ENCODE data around the gene SEMA3B.

GRCh38 chr3:50232303-50232702, 36.6 kb upstream of the SEMA3B start:
- no peak for TF ChIP-seq PBX3 (CRISPR knock-in tag; IDR thresholded peaks at IDR 0.05)
- TF ChIP-seq ZNF654 (tag by site-specific recombination; IDR thresholded peaks at IDR 0.05; ENCODE audit: low read depth): no peak
- TF ChIP-seq, protein P1, sequence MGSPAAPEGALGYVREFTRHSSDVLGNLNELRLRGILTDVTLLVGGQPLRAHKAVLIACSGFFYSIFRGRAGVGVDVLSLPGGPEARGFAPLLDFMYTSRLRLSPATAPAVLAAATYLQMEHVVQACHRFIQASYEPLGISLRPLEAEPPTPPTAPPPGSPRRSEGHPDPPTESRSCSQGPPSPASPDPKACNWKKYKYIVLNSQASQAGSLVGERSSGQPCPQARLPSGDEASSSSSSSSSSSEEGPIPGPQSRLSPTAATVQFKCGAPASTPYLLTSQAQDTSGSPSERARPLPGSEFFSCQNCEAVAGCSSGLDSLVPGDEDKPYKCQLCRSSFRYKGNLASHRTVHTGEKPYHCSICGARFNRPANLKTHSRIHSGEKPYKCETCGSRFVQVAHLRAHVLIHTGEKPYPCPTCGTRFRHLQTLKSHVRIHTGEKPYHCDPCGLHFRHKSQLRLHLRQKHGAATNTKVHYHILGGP (tag by site-specific recombination; IDR thresholded peaks at IDR 0.05): no peak
- TF ChIP-seq, protein P2, sequence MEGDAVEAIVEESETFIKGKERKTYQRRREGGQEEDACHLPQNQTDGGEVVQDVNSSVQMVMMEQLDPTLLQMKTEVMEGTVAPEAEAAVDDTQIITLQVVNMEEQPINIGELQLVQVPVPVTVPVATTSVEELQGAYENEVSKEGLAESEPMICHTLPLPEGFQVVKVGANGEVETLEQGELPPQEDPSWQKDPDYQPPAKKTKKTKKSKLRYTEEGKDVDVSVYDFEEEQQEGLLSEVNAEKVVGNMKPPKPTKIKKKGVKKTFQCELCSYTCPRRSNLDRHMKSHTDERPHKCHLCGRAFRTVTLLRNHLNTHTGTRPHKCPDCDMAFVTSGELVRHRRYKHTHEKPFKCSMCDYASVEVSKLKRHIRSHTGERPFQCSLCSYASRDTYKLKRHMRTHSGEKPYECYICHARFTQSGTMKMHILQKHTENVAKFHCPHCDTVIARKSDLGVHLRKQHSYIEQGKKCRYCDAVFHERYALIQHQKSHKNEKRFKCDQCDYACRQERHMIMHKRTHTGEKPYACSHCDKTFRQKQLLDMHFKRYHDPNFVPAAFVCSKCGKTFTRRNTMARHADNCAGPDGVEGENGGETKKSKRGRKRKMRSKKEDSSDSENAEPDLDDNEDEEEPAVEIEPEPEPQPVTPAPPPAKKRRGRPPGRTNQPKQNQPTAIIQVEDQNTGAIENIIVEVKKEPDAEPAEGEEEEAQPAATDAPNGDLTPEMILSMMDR (tag by site-specific recombination; IDR thresholded peaks at IDR 0.05): no peak
- no peak for TF ChIP-seq ZNF302 (tag by site-specific recombination; IDR thresholded peaks at IDR 0.05; ENCODE audit: low read depth)
- TF ChIP-seq YY1 (tag by site-specific recombination; IDR thresholded peaks at IDR 0.05): no peak
- TF ChIP-seq MYNN (tag by site-specific recombination; IDR thresholded peaks at IDR 0.05; ENCODE audit: borderline replicate concordance): no peak
- no peak for TF ChIP-seq ZNF138 (tag by site-specific recombination; IDR thresholded peaks at IDR 0.05; ENCODE audit: borderline replicate concordance)
- TF ChIP-seq ZNF792 (tag by site-specific recombination; IDR thresholded peaks at IDR 0.05): no peak
- no peak for TF ChIP-seq ZBTB20 (tag by site-specific recombination; IDR thresholded peaks at IDR 0.05)
- no peak for TF ChIP-seq SALL2 (tag by site-specific recombination; IDR thresholded peaks at IDR 0.05; ENCODE audit: borderline replicate concordance)
